Cardiac muscle cell (in vitro differentiated cells and primary cell): ENCODE results near the gene PAQR8. TPM values are rescaled to one million over a fixed set of nuclear protein-coding genes. Genes with fewer than 3 reads are reported as not detected.

Source experiments
- DNase-seq, 2 donors: peaks; one replicate each; pipeline versions ENCODE4 v3.0.0 to v3.0.0-alpha.2; 2010 to 2017; ENCODE audit warnings: low read depth in 1 of 2, low spot score in 1 of 2
- H3K27ac ChIP-seq: fragments of 200-600 bp; sonication (generic); 2 replicates; pipeline ENCODE4 v1.5.1; 2016
- H3K27me3 ChIP-seq: fragments of 200-600 bp; sonication (generic); 2 replicates; pipeline ENCODE4 v1.6.0; 2016; ENCODE audit warnings: control low read depth
- H3K36me3 ChIP-seq: fragments of 200-600 bp; sonication (generic); 2 replicates; pipeline ENCODE4 v1.5.1; 2016; ENCODE audit warnings: control low read depth
- H3K4me1 ChIP-seq: fragments of 200-600 bp; sonication (generic); 2 replicates; pipeline ENCODE4 v1.8.1; 2017; ENCODE audit warnings: low read depth, mild to moderate bottlenecking, mixed run types
- H3K4me3 ChIP-seq: fragments of 200-600 bp; sonication (generic); 2 replicates; pipeline ENCODE4 v1.5.1; 2016; ENCODE audit warnings: mild to moderate bottlenecking
- H3K9me3 ChIP-seq: fragments of 200-600 bp; sonication (generic); 2 replicates; pipeline ENCODE4 v1.5.1; 2017; ENCODE audit warnings: low read depth, mild to moderate bottlenecking, control low read depth
- polyA plus RNA-seq: library from polyadenylated mRNA; unstranded; fragments of >200 nt; fragmentation: Nextera tagmentation; extraction: Ambion mirVana; gene quantifications from 2 replicates; pipeline ENCODE4 v1.2.1, GENCODE V29; 2016
- total RNA-seq: library from RNA; depleted of rRNA; stranded (reverse); fragments of >200 nt; gene quantifications from 2 replicates; pipeline ENCODE4 v1.2.3, GENCODE V29; 2016
- TF ChIP-seq, protein P1 (sequence below): IDR thresholded peaks from 2 replicates; pipeline ENCODE4 v1.5.1; 2012; ENCODE audit warnings: low read depth, mild to moderate bottlenecking, low read length

PAQR8 gene
- total and polyA plus RNA-seq, 2 experiments from 2014 or later, result 15.5 to 16.8 TPM

- TF ChIP-seq, protein P1, sequence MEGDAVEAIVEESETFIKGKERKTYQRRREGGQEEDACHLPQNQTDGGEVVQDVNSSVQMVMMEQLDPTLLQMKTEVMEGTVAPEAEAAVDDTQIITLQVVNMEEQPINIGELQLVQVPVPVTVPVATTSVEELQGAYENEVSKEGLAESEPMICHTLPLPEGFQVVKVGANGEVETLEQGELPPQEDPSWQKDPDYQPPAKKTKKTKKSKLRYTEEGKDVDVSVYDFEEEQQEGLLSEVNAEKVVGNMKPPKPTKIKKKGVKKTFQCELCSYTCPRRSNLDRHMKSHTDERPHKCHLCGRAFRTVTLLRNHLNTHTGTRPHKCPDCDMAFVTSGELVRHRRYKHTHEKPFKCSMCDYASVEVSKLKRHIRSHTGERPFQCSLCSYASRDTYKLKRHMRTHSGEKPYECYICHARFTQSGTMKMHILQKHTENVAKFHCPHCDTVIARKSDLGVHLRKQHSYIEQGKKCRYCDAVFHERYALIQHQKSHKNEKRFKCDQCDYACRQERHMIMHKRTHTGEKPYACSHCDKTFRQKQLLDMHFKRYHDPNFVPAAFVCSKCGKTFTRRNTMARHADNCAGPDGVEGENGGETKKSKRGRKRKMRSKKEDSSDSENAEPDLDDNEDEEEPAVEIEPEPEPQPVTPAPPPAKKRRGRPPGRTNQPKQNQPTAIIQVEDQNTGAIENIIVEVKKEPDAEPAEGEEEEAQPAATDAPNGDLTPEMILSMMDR, result no peak
- peak in 1 of 2 donors; percentile 27 for DNase-seq
- Histone ChIP-seq H3K4me3 (no peak overlapping the region), H3K27me3 (no peaks in the 10 kb centered on the region), H3K9me3 (no peaks in the 10 kb centered on the region), H3K27ac (no peak overlapping the region), H3K36me3 (no peaks in the 10 kb centered on the region), H3K4me1 (no peaks in the 10 kb centered on the region)
Observed at GRCh38 chr6:52389264-52389625, 27.3 kb downstream of the PAQR8 start.

- no peak overlapping the region for H3K4me3 ChIP-seq
- H3K36me3 ChIP-seq, result no peaks in the 10 kb centered on the region
- DNase-seq, result peak in 1 of 2 donors; percentile 43
- TF ChIP-seq, protein P1, result no peak
- H3K4me1 ChIP-seq, result no peaks in the 10 kb centered on the region
- peak overlapping the region; percentile 45 for H3K27ac ChIP-seq
- no peaks in the 10 kb centered on the region for H3K9me3 ChIP-seq
- H3K27me3 ChIP-seq, result no peaks in the 10 kb centered on the region
Observed at GRCh38 chr6:52389626-52390360, 27.8 kb downstream of the PAQR8 start.

DNA sequence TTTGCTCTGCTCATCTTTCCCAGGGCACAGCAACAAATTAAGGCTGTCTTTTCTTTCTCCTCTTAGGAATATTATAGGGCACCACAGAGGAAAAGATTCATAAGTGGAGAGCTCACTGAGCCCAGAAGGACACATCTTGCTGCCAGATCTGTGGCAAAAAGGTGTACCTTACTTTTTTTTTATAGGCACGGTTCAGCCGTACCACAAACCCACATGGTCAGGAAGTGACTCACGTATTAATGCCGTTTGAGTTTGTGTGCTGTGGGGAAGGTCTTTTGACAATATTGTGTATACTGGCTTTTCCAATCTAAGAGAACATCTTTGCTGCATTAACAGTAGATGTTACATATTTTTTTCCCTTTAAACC is 28.4 kb downstream of the PAQR8 start:
- H3K27ac ChIP-seq, result no peak overlapping the region
- H3K4me1 ChIP-seq, result no peaks in the 10 kb centered on the region
- no peak overlapping the region for H3K4me3 ChIP-seq
- no peaks in the 10 kb centered on the region for H3K27me3 ChIP-seq
- H3K9me3 ChIP-seq, result no peaks in the 10 kb centered on the region
- TF ChIP-seq, protein P1, result no peak
- peak in 1 of 2 donors; percentile 59 for DNase-seq
- no peaks in the 10 kb centered on the region for H3K36me3 ChIP-seq

- TF ChIP-seq, protein P1, result no peak
- Histone ChIP-seq H3K4me1 (no peaks in the 10 kb centered on the region), H3K36me3 (no peaks in the 10 kb centered on the region), H3K4me3 (no peak overlapping the region), H3K9me3 (no peaks in the 10 kb centered on the region), H3K27me3 (no peaks in the 10 kb centered on the region), H3K27ac (no peak overlapping the region)
- no peak for DNase-seq
Observed at GRCh38 chr6:52391599-52391998, 29.6 kb downstream of the PAQR8 start.

GRCh38 chr6:52392944-52393343 is 31.0 kb downstream of the PAQR8 start:
- no peaks in the 10 kb centered on the region for H3K36me3 ChIP-seq
- H3K27me3 ChIP-seq, result no peaks in the 10 kb centered on the region
- no peaks in the 10 kb centered on the region for H3K9me3 ChIP-seq
- peak in 1 of 2 donors; percentile 50 for DNase-seq
- H3K4me1 ChIP-seq, result no peaks in the 10 kb centered on the region
- TF ChIP-seq, protein P1, result no peak
- H3K27ac ChIP-seq, result no peak overlapping the region
- H3K4me3 ChIP-seq, result no peak overlapping the region
